ENCODE measurements around the gene TNNT1.

DNA sequence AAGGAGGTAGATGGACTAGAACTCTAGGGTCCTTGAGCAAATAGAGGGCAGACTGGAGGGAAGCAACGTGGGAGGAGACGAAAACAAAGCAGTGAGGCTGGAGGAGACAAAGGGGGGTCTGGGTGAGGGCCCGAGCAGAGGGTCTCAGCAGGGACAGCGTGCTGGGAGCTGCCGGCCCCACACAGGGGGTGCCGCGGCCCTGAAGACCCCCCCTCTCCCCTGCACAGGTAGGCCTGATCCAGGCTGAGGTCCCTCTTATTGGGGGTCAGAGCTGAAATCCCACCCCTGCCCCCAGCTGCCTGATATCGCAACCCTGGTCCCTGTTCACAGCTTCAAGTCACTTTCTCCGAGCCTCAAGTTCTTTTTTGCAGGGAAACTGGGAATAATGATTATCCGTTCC is 64.6 kb downstream of the TNNT1 start:
- TF ChIP-seq, protein P1, sequence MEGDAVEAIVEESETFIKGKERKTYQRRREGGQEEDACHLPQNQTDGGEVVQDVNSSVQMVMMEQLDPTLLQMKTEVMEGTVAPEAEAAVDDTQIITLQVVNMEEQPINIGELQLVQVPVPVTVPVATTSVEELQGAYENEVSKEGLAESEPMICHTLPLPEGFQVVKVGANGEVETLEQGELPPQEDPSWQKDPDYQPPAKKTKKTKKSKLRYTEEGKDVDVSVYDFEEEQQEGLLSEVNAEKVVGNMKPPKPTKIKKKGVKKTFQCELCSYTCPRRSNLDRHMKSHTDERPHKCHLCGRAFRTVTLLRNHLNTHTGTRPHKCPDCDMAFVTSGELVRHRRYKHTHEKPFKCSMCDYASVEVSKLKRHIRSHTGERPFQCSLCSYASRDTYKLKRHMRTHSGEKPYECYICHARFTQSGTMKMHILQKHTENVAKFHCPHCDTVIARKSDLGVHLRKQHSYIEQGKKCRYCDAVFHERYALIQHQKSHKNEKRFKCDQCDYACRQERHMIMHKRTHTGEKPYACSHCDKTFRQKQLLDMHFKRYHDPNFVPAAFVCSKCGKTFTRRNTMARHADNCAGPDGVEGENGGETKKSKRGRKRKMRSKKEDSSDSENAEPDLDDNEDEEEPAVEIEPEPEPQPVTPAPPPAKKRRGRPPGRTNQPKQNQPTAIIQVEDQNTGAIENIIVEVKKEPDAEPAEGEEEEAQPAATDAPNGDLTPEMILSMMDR (IDR thresholded peaks at IDR 0.05): no peak
- no peak for TF ChIP-seq ZFX (IDR thresholded peaks at IDR 0.05; ENCODE audit: borderline replicate concordance)

Data from 22Rv1 (cell line).